GM13976 (cell line): ENCODE measurements around the gene BSPRY.

Experiments
- DNase-seq: peaks from one replicate; pipeline ENCODE4 v3.0.0; 2012; ENCODE audit warnings: low spot score
- in situ Hi-C: fragments of 300-500 bp; cut with MboI; formaldehyde crosslinking; loops from one replicate; pipeline ENCODE4 v1.12.0; 2022; ENCODE audit warnings: low sequenced_read_pairs, mixed read lengths, inconsistent platforms; ENCODE audit not compliant: unreplicated experiment
- TF ChIP-seq, protein P1 (sequence below): IDR thresholded peaks from 2 replicates; pipeline ENCODE4 v1.5.1; 2012; ENCODE audit warnings: borderline replicate concordance, mild to moderate bottlenecking; ENCODE audit not compliant: insufficient read depth; ENCODE audit errors: extremely low read depth, missing control alignments, control extremely low read depth

BSPRY gene

GRCh38 chr9:113390192-113390960 lies 41.0 kb downstream of the BSPRY start:
- in situ Hi-C loops: no loop called here

DNA sequence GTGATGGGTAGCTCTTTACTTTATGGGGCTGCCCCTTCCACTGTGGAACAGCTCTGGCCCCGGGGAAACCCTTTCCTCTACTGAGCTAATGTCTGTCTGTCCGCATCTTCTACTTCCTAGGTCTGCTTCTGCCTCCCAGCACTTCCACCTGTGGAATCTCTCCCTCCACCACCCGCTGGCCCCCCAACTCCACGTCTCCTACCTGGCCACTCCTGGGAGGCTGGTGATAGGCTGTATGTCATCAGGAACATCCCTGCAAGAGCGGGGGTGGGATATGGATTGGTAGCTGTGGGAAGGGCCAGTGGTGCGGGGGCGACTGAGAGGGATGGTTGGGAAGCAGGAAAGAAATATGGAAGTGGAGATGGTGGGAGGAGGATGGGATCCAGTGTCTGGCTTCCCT lies 42.6 kb downstream of the BSPRY start:
- in situ Hi-C loops: no loop called here
- TF ChIP-seq, protein P1, sequence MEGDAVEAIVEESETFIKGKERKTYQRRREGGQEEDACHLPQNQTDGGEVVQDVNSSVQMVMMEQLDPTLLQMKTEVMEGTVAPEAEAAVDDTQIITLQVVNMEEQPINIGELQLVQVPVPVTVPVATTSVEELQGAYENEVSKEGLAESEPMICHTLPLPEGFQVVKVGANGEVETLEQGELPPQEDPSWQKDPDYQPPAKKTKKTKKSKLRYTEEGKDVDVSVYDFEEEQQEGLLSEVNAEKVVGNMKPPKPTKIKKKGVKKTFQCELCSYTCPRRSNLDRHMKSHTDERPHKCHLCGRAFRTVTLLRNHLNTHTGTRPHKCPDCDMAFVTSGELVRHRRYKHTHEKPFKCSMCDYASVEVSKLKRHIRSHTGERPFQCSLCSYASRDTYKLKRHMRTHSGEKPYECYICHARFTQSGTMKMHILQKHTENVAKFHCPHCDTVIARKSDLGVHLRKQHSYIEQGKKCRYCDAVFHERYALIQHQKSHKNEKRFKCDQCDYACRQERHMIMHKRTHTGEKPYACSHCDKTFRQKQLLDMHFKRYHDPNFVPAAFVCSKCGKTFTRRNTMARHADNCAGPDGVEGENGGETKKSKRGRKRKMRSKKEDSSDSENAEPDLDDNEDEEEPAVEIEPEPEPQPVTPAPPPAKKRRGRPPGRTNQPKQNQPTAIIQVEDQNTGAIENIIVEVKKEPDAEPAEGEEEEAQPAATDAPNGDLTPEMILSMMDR: no peak
- DNase-seq: peak; percentile 4

More at GRCh38 chr9:113390192-113390960, 41.0 kb downstream of the BSPRY start:
- TF ChIP-seq, protein P1: no peak
- DNase-seq: peak; percentile 17

GRCh38 chr9:113393281-113393680 lies 43.9 kb downstream of the BSPRY start:
- no peak for DNase-seq
- in situ Hi-C loops: no loop called here
- TF ChIP-seq, protein P1: no peak

DNA sequence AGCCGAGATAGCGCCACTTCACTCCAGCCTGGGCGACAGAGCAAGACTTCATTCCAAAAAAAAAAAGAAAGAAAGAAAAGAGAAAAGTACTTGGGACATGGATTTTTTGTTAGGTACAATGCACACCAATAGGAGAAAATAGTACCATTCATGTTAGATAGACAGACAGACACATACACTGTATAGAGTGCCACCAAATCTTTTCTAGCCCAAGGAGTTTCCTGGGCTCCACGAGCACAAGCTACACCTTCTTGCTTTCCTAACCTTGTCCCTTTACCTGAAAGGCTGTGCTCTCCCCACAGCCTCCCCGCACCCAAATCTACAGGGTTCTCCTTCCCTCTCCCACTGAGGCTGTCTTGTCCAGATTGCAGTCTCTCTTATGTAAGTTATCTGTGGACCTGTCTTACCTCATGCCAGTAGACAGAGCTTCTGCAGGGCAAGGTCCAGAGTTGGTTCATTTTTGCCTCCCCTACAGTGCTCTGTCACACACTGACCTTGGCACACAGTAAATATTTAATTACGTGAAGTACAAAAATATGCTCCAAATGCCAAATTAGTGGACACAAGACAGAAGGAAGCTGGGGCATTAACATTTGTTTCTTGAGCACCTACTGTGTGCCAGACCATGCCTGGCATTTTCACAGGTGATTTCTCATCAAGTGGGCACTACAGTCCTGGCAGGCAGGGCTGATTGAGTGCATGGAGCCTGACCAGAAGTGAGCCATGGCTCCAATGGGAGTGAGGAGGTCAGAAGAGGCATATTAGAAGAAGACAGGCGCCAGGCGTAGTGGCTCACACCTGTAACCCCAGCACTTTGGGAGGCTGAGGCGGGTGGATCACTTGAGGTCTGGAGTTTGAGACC lies 45.9 kb downstream of the BSPRY start:
- DNase-seq: peak; percentile 16
- TF ChIP-seq, protein P1: no peak
- in situ Hi-C loops: no loop called here

- DNase-seq: no peak
- in situ Hi-C loops: no loop called here
- TF ChIP-seq, protein P1: no peak
These were observed 47.9 kb downstream of the BSPRY start for GRCh38 chr9:113397203-113397631.

- TF ChIP-seq, protein P1: no peak
- in situ Hi-C loops: no loop called here
- DNase-seq: no peak
These were observed 49.5 kb downstream of the BSPRY start for GRCh38 chr9:113398796-113399195.
